ENCODE measurements around the gene TNKS2.
"Not testable (repeated sequence)": the region's sequence is repeated elsewhere in the genome, so short reads cannot be mapped to it uniquely, and the experiment has no call there.

The TNKS2 gene

GRCh38 chr10:91797874-91798648, at the start of gene TNKS2:
TNKS2 (plus strand) TSS chr10:91798426; CDS start chr10:91798691, 265 bp downstream.
- Histone ChIP-seq H3K27ac (peak within 1 kb of the TSS; percentile 99), H3K4me3 (peak within 1 kb of the TSS; percentile 99)
- no peak for TF ChIP-seq CTCF (IDR thresholded peaks at IDR 0.05)
- DNase-seq (ENCODE audit: low spot score): peak; percentile 96

GRCh38 chr10:91749592-91749991, 48.6 kb upstream of the TNKS2 start:
- H3K4me3 ChIP-seq; DNase-seq (ENCODE audit: low spot score); H3K27ac ChIP-seq: not testable (repeated sequence)

GRCh38 chr10:91756286-91756685, 41.9 kb upstream of the TNKS2 start:
- TF ChIP-seq CTCF (IDR thresholded peaks at IDR 0.05): no peak
- no peak overlapping the region for H3K4me3 ChIP-seq
- no peak for DNase-seq (ENCODE audit: low spot score)
- H3K27ac ChIP-seq: no peak overlapping the region

- no peak for DNase-seq (ENCODE audit: low spot score)
- Histone ChIP-seq H3K27ac (no peak overlapping the region), H3K4me3 (no peak overlapping the region)
- peak; percentile 21 for TF ChIP-seq CTCF (IDR thresholded peaks at IDR 0.05)
Measured at GRCh38 chr10:91758303-91759146, 39.7 kb upstream of the TNKS2 start.

GRCh38 chr10:91759581-91759986, 38.6 kb upstream of the TNKS2 start:
- Histone ChIP-seq H3K27ac (no peak overlapping the region), H3K4me3 (no peak overlapping the region)
- no peak for TF ChIP-seq CTCF (IDR thresholded peaks at IDR 0.05)
- DNase-seq (ENCODE audit: low spot score): no peak

GRCh38 chr10:91761721-91762120, 36.5 kb upstream of the TNKS2 start:
- Histone ChIP-seq H3K4me3 (no peak overlapping the region), H3K27ac (no peak overlapping the region)
- no peak for DNase-seq (ENCODE audit: low spot score)
- no peak for TF ChIP-seq CTCF (IDR thresholded peaks at IDR 0.05)

- TF ChIP-seq CTCF (IDR thresholded peaks at IDR 0.05): no peak
- Histone ChIP-seq H3K4me3 (no peak overlapping the region), H3K27ac (no peak overlapping the region)
- DNase-seq (ENCODE audit: low spot score): no peak
Measured at GRCh38 chr10:91762878-91763277, 35.3 kb upstream of the TNKS2 start.
